C4-2B (cell line): ENCODE measurements around the gene PDPN.
"Not testable (repeated sequence)": the region's sequence is repeated elsewhere in the genome, so short reads cannot be mapped to it uniquely, and the experiment has no call there.

Experiments
- CTCF ChIP-seq: fragments of 450-650 bp; conservative IDR thresholded peaks from 2 replicates; pipeline ENCODE4 v1.5.1; 2017; ENCODE audit warnings: mild to moderate bottlenecking
- ZFX ChIP-seq: fragments of 450-650 bp; IDR thresholded peaks from 2 replicates; pipeline ENCODE4 v1.6.1; 2017

- TF ChIP-seq CTCF, ZFX: not testable (repeated sequence)
Measured at GRCh38 chr1:13570435-13570834, 13.2 kb upstream of the PDPN start.
